CD4-positive, alpha-beta T cell (primary cell): Measurements from ENCODE around the gene GNB2. TPM values are rescaled to one million over a fixed set of nuclear protein-coding genes. Genes with fewer than 3 reads are reported as not detected.
"Not testable (repeated sequence)": the region's sequence is repeated elsewhere in the genome, so short reads cannot be mapped to it uniquely, and the experiment has no call there.

Experiments used
- ATAC-seq: fragments of 200-7000 bp; cut with Tn5 transposase; one replicate; pipeline ENCODE4 v1.10.0; 2022; ENCODE audit warnings: mild to moderate bottlenecking; ENCODE audit not compliant: poor library complexity
- CTCF ChIA-PET: fragments of 350-600 bp; sonication (Branson Sonifier 250); formaldehyde crosslinking; loops from one replicate; lab custom pipeline; 2021; ENCODE audit warnings: antibody characterized with exemption, inconsistent platforms; lab: Charles Lee
- POLR2A ChIA-PET: fragments of 350-600 bp; sonication (Branson Sonifier 250); formaldehyde crosslinking; loops from one replicate; lab custom pipeline; 2021; ENCODE audit warnings: antibody characterized with exemption, inconsistent platforms; lab: Charles Lee
- DNase-seq, 14 experiments: peaks; one replicate each; pipeline ENCODE4 v3.0.0-alpha.2; 2013 to 2020; ENCODE audit warnings: mixed read lengths in 2 of 14
- H3K27ac ChIP-seq, 2 donors: one replicate each; pipeline versions ENCODE4 v1.5.1 to v1.7.0; 2013; ENCODE audit warnings: low read length in 2 of 2, low read depth in 1 of 2, mild to moderate bottlenecking in 1 of 2
- H3K27me3 ChIP-seq, 2 experiments: 1 replicate in 1 of 2; 2 replicates in 1 of 2; pipeline versions ENCODE4 v1.6.1 to v1.7.0; 2013; ENCODE audit warnings: low read length in 2 of 2, control low read depth in 1 of 2, mild to moderate bottlenecking in 1 of 2, moderate library complexity in 1 of 2; ENCODE audit not compliant: insufficient read depth in 2 of 2, control insufficient read depth in 1 of 2
- H3K36me3 ChIP-seq: one replicate; pipeline ENCODE4 v1.6.1; 2013; ENCODE audit warnings: low read length, control low read depth; ENCODE audit not compliant: insufficient read depth
- H3K4me1 ChIP-seq: one replicate; pipeline ENCODE4 v1.6.1; 2013; ENCODE audit warnings: low read length, control low read depth; ENCODE audit not compliant: insufficient read depth
- H3K4me3 ChIP-seq: one replicate; pipeline ENCODE4 v1.5.1; 2013; ENCODE audit warnings: mild to moderate bottlenecking, low read length, moderate library complexity
- H3K9me3 ChIP-seq, 2 experiments: 1 replicate in 1 of 2; 2 replicates in 1 of 2; pipeline versions ENCODE4 v1.6.1 to v1.7.0; 2013; ENCODE audit warnings: low read length in 2 of 2, mild to moderate bottlenecking in 2 of 2, control low read depth in 1 of 2, moderate library complexity in 1 of 2; ENCODE audit not compliant: control insufficient read depth in 1 of 2, insufficient read depth in 1 of 2
- H3K27ac Mint-ChIP-seq: one replicate; pipeline ENCODE4 v1.8.0; 2020; ENCODE audit warnings: mixed read lengths
- H3K27me3 Mint-ChIP-seq: one replicate; pipeline ENCODE4 v1.8.0; 2021; ENCODE audit warnings: mixed read lengths
- H3K36me3 Mint-ChIP-seq: one replicate; pipeline ENCODE4 v1.8.0; 2021; ENCODE audit warnings: low read depth, mixed read lengths
- H3K4me1 Mint-ChIP-seq: one replicate; pipeline ENCODE4 v1.8.0; 2021; ENCODE audit warnings: low read depth, mixed read lengths
- H3K4me3 Mint-ChIP-seq: one replicate; pipeline ENCODE4 v1.8.0; 2020; ENCODE audit warnings: mild to moderate bottlenecking, mixed read lengths
- H3K9me3 Mint-ChIP-seq: one replicate; pipeline ENCODE4 v1.8.0; 2020; ENCODE audit warnings: mixed read lengths
- CTCF ChIP-seq: fragments of 200-600 bp; IDR thresholded peaks from one replicate; pipeline ENCODE4 v1.8.0; 2022; ENCODE audit warnings: antibody characterized with exemption, mild to moderate bottlenecking
- intact Hi-C, 2 experiments: fragments of 100-400 bp; cut with DNase I in 1 of 2; cut with micrococcal nuclease in 1 of 2; formaldehyde crosslinking; loops; one replicate each; pipeline versions ENCODE4 v1.15.1 to v1.9.0; 2023 to 2025; cut with DNase I, micrococcal nuclease
- total RNA-seq, 174 experiments: library from RNA in 2 of 174; stranded (reverse) in 2 of 174; gene quantifications; one replicate each; pipeline ENCODE4 v1.2.3 and lab custom pipeline; 2021 to 2026

The GNB2 gene
- total RNA-seq, 2 experiments from 2014 or later = 87.8 to 91.9 TPM

DNA sequence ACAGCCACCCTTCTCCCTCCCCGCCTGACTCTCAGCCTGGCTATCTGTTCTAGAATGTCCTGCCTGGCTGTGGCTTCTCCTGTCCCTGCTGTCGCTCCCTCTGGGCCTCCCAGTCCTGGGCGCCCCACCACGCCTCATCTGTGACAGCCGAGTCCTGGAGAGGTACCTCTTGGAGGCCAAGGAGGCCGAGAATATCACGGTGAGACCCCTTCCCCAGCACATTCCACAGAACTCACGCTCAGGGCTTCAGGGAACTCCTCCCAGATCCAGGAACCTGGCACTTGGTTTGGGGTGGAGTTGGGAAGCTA, 47.9 kb downstream of the GNB2 start:
- intact Hi-C loops = no loop called here
- H3K36me3 Mint-ChIP-seq = no peaks in the 10 kb centered on the region
- H3K4me1 Mint-ChIP-seq = peaks cover 5% of the 10 kb centered on the region
- peaks cover 5% of the 10 kb centered on the region for H3K9me3 Mint-ChIP-seq
- POLR2A ChIA-PET = interaction anchor here (0.8 kb wide), 1 partner anchor 15 kb away, joined by 3 read pairs; the partner anchor contains the start of gene POP7
- H3K27me3 Mint-ChIP-seq = peaks cover 62% of the 10 kb centered on the region
- CTCF ChIA-PET = no interaction called here
- H3K4me1 ChIP-seq = peaks cover 3% of the 10 kb centered on the region
- no peak overlapping the region for H3K27ac Mint-ChIP-seq
- no peak for TF ChIP-seq CTCF
- H3K9me3 ChIP-seq = peaks cover 0 to 25% of the 10 kb centered on the region in 2 experiments
- no peak overlapping the region for H3K4me3 Mint-ChIP-seq
- DNase-seq (no peak), ATAC-seq (no peak)
- H3K4me3 ChIP-seq = no peak overlapping the region
- H3K36me3 ChIP-seq = no peaks in the 10 kb centered on the region
- no peak overlapping the region for H3K27ac ChIP-seq
- peaks cover 17 to 46% of the 10 kb centered on the region in 2 experiments for H3K27me3 ChIP-seq

GRCh38 chr7:100722480-100723212, 49.1 kb downstream of the GNB2 start:
- POLR2A ChIA-PET = interaction anchor here (0.8 kb wide), 1 partner anchor 17 kb away, joined by 3 read pairs; the partner anchor contains the start of gene POP7
- intact Hi-C loops = no loop called here
- H3K27ac Mint-ChIP-seq = no peak overlapping the region
- CTCF ChIA-PET = interaction anchor here (2.1 kb wide), 1 partner anchor 18 kb away, joined by 5 read pairs; no protein-coding TSS in a partner anchor
- peaks cover 67% of the 10 kb centered on the region for H3K27me3 Mint-ChIP-seq
- no peak for TF ChIP-seq CTCF
- H3K4me3 Mint-ChIP-seq = no peak overlapping the region
- Histone ChIP-seq H3K27ac (no peak overlapping the region), H3K36me3 (no peaks in the 10 kb centered on the region), H3K4me3 (no peak overlapping the region), H3K9me3 (peaks cover 0 to 21% of the 10 kb centered on the region in 2 experiments), H3K27me3 (peaks cover 17 to 46% of the 10 kb centered on the region in 2 experiments), H3K4me1 (peaks cover 3% of the 10 kb centered on the region)
- no peaks in the 10 kb centered on the region for H3K36me3 Mint-ChIP-seq
- peaks cover 5% of the 10 kb centered on the region for H3K4me1 Mint-ChIP-seq
- no peak for ATAC-seq
- H3K9me3 Mint-ChIP-seq = peaks cover 5% of the 10 kb centered on the region
- no peak for DNase-seq

DNA sequence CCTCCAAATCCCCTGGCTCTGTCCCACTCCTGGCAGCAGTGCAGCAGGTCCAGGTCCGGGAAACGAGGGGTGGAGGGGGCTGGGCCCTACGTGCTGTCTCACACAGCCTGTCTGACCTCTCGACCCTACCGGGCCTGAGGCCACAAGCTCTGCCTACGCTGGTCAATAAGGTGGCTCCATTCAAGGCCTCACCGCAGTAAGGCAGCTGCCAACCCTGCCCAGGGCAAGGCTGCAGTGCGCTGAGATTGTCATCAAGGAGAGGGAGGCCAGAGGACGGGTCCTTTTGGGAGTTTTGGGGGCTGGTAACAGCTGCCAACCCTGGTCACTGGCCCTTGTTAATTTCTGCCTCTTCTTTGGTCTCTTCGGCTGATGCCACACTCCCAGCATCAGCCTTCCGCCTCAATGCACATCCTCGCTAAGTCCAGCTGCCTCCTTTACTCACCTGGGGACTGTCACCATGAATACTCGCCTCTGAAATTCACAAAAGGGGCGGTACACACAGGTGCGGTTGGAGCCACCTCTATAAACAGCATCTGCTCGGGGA, 50.3 kb downstream of the GNB2 start:
- ChIA-PET CTCF (interaction anchor here (2.1 kb wide), 1 partner anchor 19 kb away, joined by 5 read pairs; no protein-coding TSS in a partner anchor), POLR2A (no interaction called here)
- Mint-ChIP-seq H3K27me3 (peaks cover 64% of the 10 kb centered on the region), H3K36me3 (no peaks in the 10 kb centered on the region), H3K9me3 (no peaks in the 10 kb centered on the region), H3K4me3 (no peak overlapping the region), H3K27ac (no peak overlapping the region), H3K4me1 (peaks cover 5% of the 10 kb centered on the region)
- no peak overlapping the region for H3K4me3 ChIP-seq
- H3K27me3 ChIP-seq = peaks cover 17 to 46% of the 10 kb centered on the region in 2 experiments
- ATAC-seq = no peak
- no peak for TF ChIP-seq CTCF
- H3K4me1 ChIP-seq = peaks cover 3% of the 10 kb centered on the region
- no peaks in the 10 kb centered on the region for H3K36me3 ChIP-seq
- intact Hi-C loops = loop anchor here in 1 of 2 experiments (2.0 kb wide), 1 partner anchor 255 kb away; no protein-coding TSS in a partner anchor
- H3K9me3 ChIP-seq = peaks cover 0 to 19% of the 10 kb centered on the region in 2 experiments
- DNase-seq = no peak
- H3K27ac ChIP-seq = no peak overlapping the region

- CTCF ChIA-PET = interaction anchor here (0.9 kb wide), 1 partner anchor 95 kb away, joined by 3 read pairs; no protein-coding TSS in a partner anchor
- peaks cover 60% of the 10 kb centered on the region for H3K27me3 Mint-ChIP-seq
- H3K36me3 ChIP-seq, POLR2A ChIA-PET, ATAC-seq, H3K9me3 Mint-ChIP-seq, H3K4me1 ChIP-seq, H3K4me3 ChIP-seq, H3K27ac ChIP-seq, H3K27ac Mint-ChIP-seq, H3K36me3 Mint-ChIP-seq, DNase-seq, H3K4me3 Mint-ChIP-seq, H3K4me1 Mint-ChIP-seq: not testable (repeated sequence)
- Histone ChIP-seq H3K9me3 (peaks cover 0 to 13% of the 10 kb centered on the region in 2 experiments), H3K27me3 (peaks cover 15 to 44% of the 10 kb centered on the region in 2 experiments)
- intact Hi-C loops = loop anchor here in 1 of 2 experiments (2.0 kb wide), 1 partner anchor 256 kb away; no protein-coding TSS in a partner anchor
These were observed 50.8 kb downstream of the GNB2 start for GRCh38 chr7:100724364-100724763.
